B cell (primary cell): ENCODE measurements around the gene RERGL. TPM values are rescaled to one million over a fixed set of nuclear protein-coding genes. Genes with fewer than 3 reads are reported as not detected.

Source experiments
- ATAC-seq: fragments of 200-7000 bp; cut with Tn5 transposase; one replicate; pipeline ENCODE4 v1.10.0; 2021; ENCODE audit warnings: low read depth, mild to moderate bottlenecking, moderate number of reproducible peaks, moderate library complexity
- CTCF ChIA-PET: fragments of 350-600 bp; sonication (Branson Sonifier 250); formaldehyde crosslinking; loops from one replicate; lab custom pipeline; 2021; ENCODE audit warnings: antibody characterized with exemption, inconsistent platforms; lab: Charles Lee
- POLR2A ChIA-PET: fragments of 350-600 bp; sonication (Branson Sonifier 250); formaldehyde crosslinking; loops from one replicate; lab custom pipeline; 2021; ENCODE audit warnings: antibody characterized with exemption; lab: Charles Lee
- DNase-seq: peaks from one replicate; pipeline ENCODE4 v3.0.0; 2013
- H2AFZ ChIP-seq: 2 replicates; pipeline ENCODE4 v1.6.1; 2012; ENCODE audit warnings: mild to moderate bottlenecking, low read depth, low read length; ENCODE audit not compliant: insufficient read depth, poor library complexity, severe bottlenecking
- H3K27ac ChIP-seq, 2 donors: 1 replicate in 1 of 2; 2 replicates in 1 of 2; pipeline ENCODE4 v1.5.1; 2012 to 2013; ENCODE audit warnings: low read length in 2 of 2, mild to moderate bottlenecking in 2 of 2, moderate library complexity in 1 of 2
- H3K27me3 ChIP-seq, 4 experiments: fragments of 200-600 bp in 1 of 4; sonication (generic) in 1 of 4; replicated peaks in 1 of 4; 1 replicate in 2 of 4; 2 replicates in 2 of 4; pipeline versions ENCODE4 v1.6.1 to v1.7.0; 2013 to 2016; ENCODE audit warnings: low read length in 3 of 4, mild to moderate bottlenecking in 2 of 4, mixed read lengths in 1 of 4, moderate library complexity in 1 of 4; ENCODE audit not compliant: insufficient read depth in 4 of 4, control insufficient read depth in 3 of 4; ENCODE audit errors: control extremely low read depth in 1 of 4
- H3K36me3 ChIP-seq, 2 experiments: replicated peaks in 1 of 2; 1 replicate in 1 of 2; 2 replicates in 1 of 2; pipeline versions ENCODE4 v1.6.1 to v1.7.1; 2013; ENCODE audit warnings: low read length in 1 of 2; ENCODE audit not compliant: insufficient read depth in 2 of 2, control insufficient read depth in 1 of 2; ENCODE audit errors: control extremely low read depth in 1 of 2, extremely low read depth in 1 of 2
- H3K4me1 ChIP-seq, 2 donors: fragments of 200-600 bp in 1 of 2; sonication (generic) in 1 of 2; 1 replicate in 1 of 2; 2 replicates in 1 of 2; pipeline versions ENCODE4 v1.5.1 to v1.6.1; 2013 to 2017; ENCODE audit warnings: low read length in 2 of 2; ENCODE audit not compliant: control insufficient read depth in 2 of 2, insufficient read depth in 2 of 2
- H3K4me2 ChIP-seq: replicated peaks from 2 replicates; pipeline ENCODE3; 2012; ENCODE audit warnings: mild to moderate bottlenecking, low read depth, low read length; ENCODE audit not compliant: poor library complexity, severe bottlenecking
- H3K4me3 ChIP-seq, 5 experiments: fragments of 200-600 bp in 1 of 5; sonication (generic) in 1 of 5; 1 replicate in 3 of 5; 2 replicates in 2 of 5; pipeline versions ENCODE4 v1.5.1 to v1.7.0; 2011 to 2016; ENCODE audit warnings: low read length in 4 of 5, mild to moderate bottlenecking in 4 of 5, low read depth in 2 of 5, control low read depth in 1 of 5, moderate library complexity in 1 of 5; ENCODE audit not compliant: insufficient read depth in 1 of 5; ENCODE audit errors: control extremely low read depth in 1 of 5, extremely low read depth in 1 of 5
- H3K79me2 ChIP-seq: fragments of 200-600 bp; sonication (generic); one replicate; pipeline ENCODE4 v1.6.0; 2016; ENCODE audit warnings: low read length; ENCODE audit not compliant: control insufficient read depth, insufficient read depth
- H3K9ac ChIP-seq: fragments of 200-600 bp; sonication (generic); 2 replicates; pipeline ENCODE4 v1.6.1; 2017; ENCODE audit warnings: mild to moderate bottlenecking, low read length, moderate library complexity
- H3K9me3 ChIP-seq, 3 donors: one replicate each; pipeline versions ENCODE4 v1.6.1 to v1.7.1; 2013; ENCODE audit warnings: low read length in 2 of 3; ENCODE audit not compliant: control insufficient read depth in 2 of 3, insufficient read depth in 1 of 3; ENCODE audit errors: control extremely low read depth in 1 of 3
- H4K20me1 ChIP-seq: 2 replicates; pipeline ENCODE4 v1.6.0; 2012; ENCODE audit warnings: mild to moderate bottlenecking, low read length; ENCODE audit not compliant: insufficient read depth, control insufficient read depth, poor library complexity, severe bottlenecking
- H3K27ac Mint-ChIP-seq: one replicate; pipeline ENCODE4 v1.8.0; 2021; ENCODE audit warnings: mixed read lengths
- H3K27me3 Mint-ChIP-seq: one replicate; pipeline ENCODE4 v1.8.0; 2021; ENCODE audit warnings: mixed read lengths
- H3K4me1 Mint-ChIP-seq: one replicate; pipeline ENCODE4 v1.8.0; 2021; ENCODE audit warnings: mixed read lengths
- H3K4me3 Mint-ChIP-seq: one replicate; pipeline ENCODE4 v1.8.0; 2021; ENCODE audit warnings: mixed read lengths
- H3K9me3 Mint-ChIP-seq: one replicate; pipeline ENCODE4 v1.8.0; 2022; ENCODE audit warnings: mixed read lengths; ENCODE audit not compliant: insufficient read depth
- EZH2 ChIP-seq: IDR thresholded peaks from 2 replicates; pipeline ENCODE4 v1.6.1; 2012; ENCODE audit warnings: borderline replicate concordance, low read depth, mild to moderate bottlenecking, moderate library complexity, low read length; ENCODE audit not compliant: insufficient read depth, poor library complexity, severe bottlenecking
- WGBS: methylation state at CpG from one replicate; pipeline ENCODE4 v1.1.5; 2013; ENCODE audit warnings: missing lambda C conversion rate; ENCODE audit not compliant: insufficient coverage; 5-methylcytosine and 5-hydroxymethylcytosine counted together
- intact Hi-C: fragments of 100-400 bp; cut with micrococcal nuclease; formaldehyde crosslinking; loops from one replicate; pipeline ENCODE4 v1.10.0; 2022
- polyA minus RNA-seq: library from RNA; depleted of rRNA, polyadenylated mRNA; stranded (reverse); fragments of >200 nt; gene quantifications from 2 replicates; pipeline ENCODE4 v1.2.3, GENCODE V29; 2012
- polyA plus RNA-seq: library from polyadenylated mRNA; depleted of rRNA; stranded (reverse); fragments of >200 nt; gene quantifications from 2 replicates; pipeline ENCODE4 v1.2.3, GENCODE V29; 2012
- total RNA-seq, 2 donors: library from RNA; stranded (reverse); fragments of 120-200 nt in 1 of 2; gene quantifications; 1 replicate in 1 of 2; 2 replicates in 1 of 2; pipeline versions ENCODE4 v1.2.3 to v1.2.4, GENCODE V29; 2013 to 2022
- TF ChIP-seq, protein P1 (sequence below): fragments of 200-600 bp; IDR thresholded peaks from one replicate; pipeline ENCODE4 v1.8.0; 2022; ENCODE audit warnings: antibody characterized with exemption, mild to moderate bottlenecking

Gene RERGL, protein sequence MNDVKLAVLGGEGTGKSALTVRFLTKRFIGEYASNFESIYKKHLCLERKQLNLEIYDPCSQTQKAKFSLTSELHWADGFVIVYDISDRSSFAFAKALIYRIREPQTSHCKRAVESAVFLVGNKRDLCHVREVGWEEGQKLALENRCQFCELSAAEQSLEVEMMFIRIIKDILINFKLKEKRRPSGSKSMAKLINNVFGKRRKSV
- not detected in 2 replicates for total RNA-seq
- not detected for total RNA-seq (2013)
- not detected in 2 replicates for polyA plus RNA-seq
- polyA minus RNA-seq: not detected in 2 replicates

- Histone ChIP-seq H3K36me3 (no peaks in the 10 kb centered on the region), H3K9ac (no peak within 1 kb of the TSS), H3K27me3 (no peaks in the 10 kb centered on the region), H2AFZ (no peak within 1 kb of the TSS), H3K4me1 (no peaks in the 10 kb centered on the region), H3K4me3 (no peak within 1 kb of the TSS), H3K27ac (no peak within 1 kb of the TSS), H3K79me2 (no peaks in the 10 kb centered on the region), H4K20me1 (no peaks in the 10 kb centered on the region), H3K4me2 (no peak within 1 kb of the TSS), H3K9me3 (no peaks in the 10 kb centered on the region)
- intact Hi-C loops: no loop called here
- no peak for TF ChIP-seq EZH2
- TF ChIP-seq, protein P1, sequence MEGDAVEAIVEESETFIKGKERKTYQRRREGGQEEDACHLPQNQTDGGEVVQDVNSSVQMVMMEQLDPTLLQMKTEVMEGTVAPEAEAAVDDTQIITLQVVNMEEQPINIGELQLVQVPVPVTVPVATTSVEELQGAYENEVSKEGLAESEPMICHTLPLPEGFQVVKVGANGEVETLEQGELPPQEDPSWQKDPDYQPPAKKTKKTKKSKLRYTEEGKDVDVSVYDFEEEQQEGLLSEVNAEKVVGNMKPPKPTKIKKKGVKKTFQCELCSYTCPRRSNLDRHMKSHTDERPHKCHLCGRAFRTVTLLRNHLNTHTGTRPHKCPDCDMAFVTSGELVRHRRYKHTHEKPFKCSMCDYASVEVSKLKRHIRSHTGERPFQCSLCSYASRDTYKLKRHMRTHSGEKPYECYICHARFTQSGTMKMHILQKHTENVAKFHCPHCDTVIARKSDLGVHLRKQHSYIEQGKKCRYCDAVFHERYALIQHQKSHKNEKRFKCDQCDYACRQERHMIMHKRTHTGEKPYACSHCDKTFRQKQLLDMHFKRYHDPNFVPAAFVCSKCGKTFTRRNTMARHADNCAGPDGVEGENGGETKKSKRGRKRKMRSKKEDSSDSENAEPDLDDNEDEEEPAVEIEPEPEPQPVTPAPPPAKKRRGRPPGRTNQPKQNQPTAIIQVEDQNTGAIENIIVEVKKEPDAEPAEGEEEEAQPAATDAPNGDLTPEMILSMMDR: no peak
- H3K27ac Mint-ChIP-seq: no peak within 1 kb of the TSS
- POLR2A ChIA-PET: no interaction called here
- CTCF ChIA-PET: no interaction called here
- no peaks in the 10 kb centered on the region for H3K27me3 Mint-ChIP-seq
- no peak for ATAC-seq
- no peaks in the 10 kb centered on the region for H3K4me1 Mint-ChIP-seq
- no peak within 1 kb of the TSS for H3K4me3 Mint-ChIP-seq
- DNase-seq: no peak
- WGBS: no CpG with 5 or more reads among the region's 1 CpG
- peaks cover 1% of the 10 kb centered on the region for H3K9me3 Mint-ChIP-seq
Measured at GRCh38 chr12:18090093-18090492, at the start of gene RERGL. Gene RERGL, minus strand, starts transcription at chr12:18090193. Its CDS starts 53 bp downstream, at chr12:18090140.

GRCh38 chr12:18139254-18139653 lies 49.3 kb upstream of the RERGL start:
- Histone ChIP-seq H3K27ac (no peak overlapping the region), H3K36me3 (no peaks in the 10 kb centered on the region), H3K9ac (no peak overlapping the region), H3K4me2 (no peak overlapping the region), H3K4me1 (no peaks in the 10 kb centered on the region), H4K20me1 (no peaks in the 10 kb centered on the region), H2AFZ (no peak overlapping the region), H3K27me3 (no peaks in the 10 kb centered on the region), H3K9me3 (no peaks in the 10 kb centered on the region), H3K79me2 (no peaks in the 10 kb centered on the region), H3K4me3 (no peak overlapping the region)
- POLR2A ChIA-PET: no interaction called here
- WGBS: 7% methylated on average over 2 of the region's 4 CpGs
- Mint-ChIP-seq H3K4me1 (peaks cover 2% of the 10 kb centered on the region), H3K27me3 (no peaks in the 10 kb centered on the region), H3K9me3 (no peaks in the 10 kb centered on the region), H3K27ac (no peak overlapping the region), H3K4me3 (no peak overlapping the region)
- intact Hi-C loops: no loop called here
- TF ChIP-seq, protein P1: no peak
- no peak for TF ChIP-seq EZH2
- DNase-seq (no peak), ATAC-seq (no peak)
- CTCF ChIA-PET: interaction anchor here (1.3 to 2.0 kb wide), 3 partner anchors 10 to 15 kb away, joined by 3 to 6 read pairs (median 4); no protein-coding TSS in a partner anchor
